DND-41 (cell line): ENCODE results near the gene CD69.

Source experiments
- ATAC-seq: fragments of 200-7000 bp; cut with Tn5 transposase; 3 replicates; pipeline ENCODE4 v1.9.1; 2021; ENCODE audit warnings: low read depth; ENCODE audit not compliant: insufficient read depth
- DNase-seq: peaks from one replicate; pipeline ENCODE4 v3.0.0-alpha.2; 2020
- H2AFZ ChIP-seq: 2 replicates; pipeline ENCODE4 v1.6.0; 2012; ENCODE audit warnings: low read depth, low read length
- H3K27ac ChIP-seq: 2 replicates; pipeline ENCODE4 v1.5.1; 2012; ENCODE audit warnings: low read length, inconsistent platforms
- H3K27me3 ChIP-seq: fragments of 200-600 bp; sonication (generic); 2 replicates; pipeline ENCODE4 v1.6.0; 2012; ENCODE audit warnings: low read length, mild to moderate bottlenecking, inconsistent platforms; ENCODE audit not compliant: insufficient read depth, poor library complexity
- H3K36me3 ChIP-seq: 2 replicates; pipeline ENCODE4 v1.5.1; 2012; ENCODE audit warnings: low read length, inconsistent platforms; ENCODE audit not compliant: insufficient read depth
- H3K4me1 ChIP-seq: 2 replicates; pipeline ENCODE4 v1.5.1; 2012; ENCODE audit warnings: mild to moderate bottlenecking, low read length; ENCODE audit not compliant: insufficient read depth
- H3K4me2 ChIP-seq: 2 replicates; pipeline ENCODE4 v1.6.0; 2012; ENCODE audit warnings: mild to moderate bottlenecking, moderate library complexity, low read length, inconsistent platforms; ENCODE audit not compliant: insufficient read depth
- H3K4me3 ChIP-seq, 2 experiments: fragments of 200-600 bp in 1 of 2; shearing (Covaris generic) in 1 of 2; 2 replicates each; pipeline ENCODE4 v1.5.1; 2012 to 2016; ENCODE audit warnings: inconsistent platforms in 2 of 2, low read length in 2 of 2, mild to moderate bottlenecking in 2 of 2, low read depth in 1 of 2, moderate library complexity in 1 of 2
- H3K79me2 ChIP-seq: 2 replicates; pipeline ENCODE4 v1.6.0; 2012; ENCODE audit warnings: low read length, inconsistent platforms; ENCODE audit not compliant: insufficient read depth
- H3K9ac ChIP-seq: 2 replicates; pipeline ENCODE4 v1.6.0; 2012; ENCODE audit warnings: low read depth, mild to moderate bottlenecking, inconsistent platforms, low read length, moderate library complexity
- H3K9me3 ChIP-seq: 2 replicates; pipeline ENCODE4 v1.5.1; 2012; ENCODE audit warnings: low read length, moderate library complexity, mild to moderate bottlenecking, inconsistent platforms; ENCODE audit not compliant: insufficient read depth, severe bottlenecking
- H4K20me1 ChIP-seq: 2 replicates; pipeline ENCODE4 v1.6.0; 2012; ENCODE audit warnings: low read length; ENCODE audit not compliant: insufficient read depth
- EZH2 ChIP-seq: IDR thresholded peaks from 3 replicates; pipeline ENCODE4 v1.6.1; 2012; ENCODE audit warnings: borderline replicate concordance, low read depth, mild to moderate bottlenecking, moderate library complexity, low read length, inconsistent platforms; ENCODE audit not compliant: severe bottlenecking
- TF ChIP-seq, protein P1 (sequence below): IDR thresholded peaks from 2 replicates; pipeline ENCODE4 v1.5.1; 2012; ENCODE audit warnings: borderline replicate concordance, low read length, moderate library complexity, mild to moderate bottlenecking; ENCODE audit not compliant: poor library complexity, severe bottlenecking; ENCODE audit errors: extremely low read depth

Gene CD69

GRCh38 chr12:9760699-9761418, at the start of gene CD69:
Gene CD69, minus strand, starts transcription at chr12:9760901. Its CDS starts 81 bp downstream, at chr12:9760820.
- H2AFZ ChIP-seq: peak within 1 kb of the TSS; percentile 13; the same call in 1 of the 2 replicates
- H4K20me1 ChIP-seq: no peaks in the 10 kb centered on the region
- DNase-seq (peak; percentile 85), ATAC-seq (peak; percentile 59)
- H3K4me1 ChIP-seq: peaks cover 80% of the 10 kb centered on the region
- peak within 1 kb of the TSS; percentile 70 for H3K9ac ChIP-seq
- peak within 1 kb of the TSS; percentile 71 for H3K4me2 ChIP-seq
- peak within 1 kb of the TSS; percentile 92 for H3K27ac ChIP-seq
- H3K27me3 ChIP-seq: no peaks in the 10 kb centered on the region
- TF ChIP-seq, protein P1, sequence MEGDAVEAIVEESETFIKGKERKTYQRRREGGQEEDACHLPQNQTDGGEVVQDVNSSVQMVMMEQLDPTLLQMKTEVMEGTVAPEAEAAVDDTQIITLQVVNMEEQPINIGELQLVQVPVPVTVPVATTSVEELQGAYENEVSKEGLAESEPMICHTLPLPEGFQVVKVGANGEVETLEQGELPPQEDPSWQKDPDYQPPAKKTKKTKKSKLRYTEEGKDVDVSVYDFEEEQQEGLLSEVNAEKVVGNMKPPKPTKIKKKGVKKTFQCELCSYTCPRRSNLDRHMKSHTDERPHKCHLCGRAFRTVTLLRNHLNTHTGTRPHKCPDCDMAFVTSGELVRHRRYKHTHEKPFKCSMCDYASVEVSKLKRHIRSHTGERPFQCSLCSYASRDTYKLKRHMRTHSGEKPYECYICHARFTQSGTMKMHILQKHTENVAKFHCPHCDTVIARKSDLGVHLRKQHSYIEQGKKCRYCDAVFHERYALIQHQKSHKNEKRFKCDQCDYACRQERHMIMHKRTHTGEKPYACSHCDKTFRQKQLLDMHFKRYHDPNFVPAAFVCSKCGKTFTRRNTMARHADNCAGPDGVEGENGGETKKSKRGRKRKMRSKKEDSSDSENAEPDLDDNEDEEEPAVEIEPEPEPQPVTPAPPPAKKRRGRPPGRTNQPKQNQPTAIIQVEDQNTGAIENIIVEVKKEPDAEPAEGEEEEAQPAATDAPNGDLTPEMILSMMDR: no peak
- TF ChIP-seq EZH2: no peak
- peak within 1 kb of the TSS; percentile 39 to 63 for H3K4me3 ChIP-seq
- peaks cover 10% of the 10 kb centered on the region for H3K36me3 ChIP-seq
- peaks cover 47% of the 10 kb centered on the region for H3K79me2 ChIP-seq
- no peaks in the 10 kb centered on the region for H3K9me3 ChIP-seq

DNA sequence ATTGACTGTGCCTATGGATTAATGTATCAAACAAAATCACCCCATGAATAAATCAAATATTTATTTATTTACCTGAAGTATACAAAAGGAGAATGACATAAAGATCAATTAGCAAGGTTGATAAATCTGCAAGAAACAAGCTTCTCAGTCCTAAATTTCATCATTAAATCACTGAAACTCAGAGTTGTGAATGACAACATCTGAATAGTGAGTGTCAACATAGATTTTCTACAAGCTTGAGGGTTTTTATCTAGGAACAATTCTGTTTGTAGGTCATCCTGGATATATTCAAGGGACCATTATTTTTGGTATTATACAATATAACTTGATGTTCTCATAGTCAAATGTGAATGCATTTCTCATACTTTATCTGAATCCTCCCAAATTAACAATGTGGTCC, 49.2 kb upstream of the CD69 start:
- Histone ChIP-seq H3K36me3 (no peaks in the 10 kb centered on the region), H3K27me3 (peaks cover 24% of the 10 kb centered on the region), H3K27ac (no peak overlapping the region), H3K9me3 (no peaks in the 10 kb centered on the region), H3K4me2 (no peak overlapping the region), H3K4me1 (peaks cover 23% of the 10 kb centered on the region), H4K20me1 (no peaks in the 10 kb centered on the region), H3K79me2 (no peaks in the 10 kb centered on the region), H3K9ac (no peak overlapping the region), H2AFZ (no peak overlapping the region), H3K4me3 (no peak overlapping the region)
- DNase-seq (no peak), ATAC-seq (no peak)
- TF ChIP-seq, protein P1: no peak
- TF ChIP-seq EZH2: no peak

DNA sequence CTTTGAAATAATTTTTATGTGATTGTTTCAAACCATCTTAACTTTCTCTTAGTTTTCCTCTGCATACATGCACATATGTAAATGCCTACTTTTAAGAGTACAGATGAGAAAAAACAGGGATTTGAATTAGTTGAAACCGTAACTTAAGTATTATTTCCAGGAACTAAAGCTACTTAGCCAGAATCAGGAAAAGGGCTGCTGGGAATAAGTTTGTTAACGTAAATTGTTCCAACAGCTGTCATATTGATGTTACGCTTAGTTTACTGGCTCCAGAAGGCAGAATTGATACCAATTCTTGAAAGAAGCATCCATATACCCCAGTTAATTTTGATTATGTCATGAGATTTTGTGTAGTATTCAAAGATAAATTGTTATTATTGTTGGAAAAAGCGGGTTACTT, 48.6 kb upstream of the CD69 start:
- peaks cover 24% of the 10 kb centered on the region for H3K27me3 ChIP-seq
- TF ChIP-seq EZH2: no peak
- TF ChIP-seq, protein P1: no peak
- no peaks in the 10 kb centered on the region for H4K20me1 ChIP-seq
- no peak overlapping the region for H3K27ac ChIP-seq
- H3K9ac ChIP-seq: no peak overlapping the region
- no peak overlapping the region for H2AFZ ChIP-seq
- no peak overlapping the region for H3K4me3 ChIP-seq
- DNase-seq (no peak), ATAC-seq (no peak)
- no peaks in the 10 kb centered on the region for H3K79me2 ChIP-seq
- no peaks in the 10 kb centered on the region for H3K36me3 ChIP-seq
- H3K4me1 ChIP-seq: peaks cover 21% of the 10 kb centered on the region
- H3K4me2 ChIP-seq: no peak overlapping the region
- H3K9me3 ChIP-seq: no peaks in the 10 kb centered on the region
